Gastrocnemius medialis (tissue), 4 donors: Measurements from ENCODE around the gene FLNC.

ENCODE experiments used
- POLR2A ChIP-seq, 2 donors: fragments of 450-650 bp; IDR thresholded peaks; one replicate each; pipeline ENCODE4 v1.6.1; 2017; ENCODE audit warnings: antibody characterized with exemption in 2 of 2, mild to moderate bottlenecking in 2 of 2, moderate library complexity in 2 of 2
- TF ChIP-seq, protein P1 (sequence below), 5 experiments: fragments of 450-650 bp in 3 of 5; fragments of 200-600 bp in 2 of 5; sonication (generic) in 2 of 5; IDR thresholded peaks in 4 of 5; conservative IDR thresholded peaks in 1 of 5; 1 replicate in 4 of 5; 2 replicates in 1 of 5; pipeline ENCODE4 v1.5.1; 2016 to 2019; ENCODE audit warnings: antibody characterized with exemption in 5 of 5, mild to moderate bottlenecking in 3 of 5, moderate library complexity in 3 of 5

DNA sequence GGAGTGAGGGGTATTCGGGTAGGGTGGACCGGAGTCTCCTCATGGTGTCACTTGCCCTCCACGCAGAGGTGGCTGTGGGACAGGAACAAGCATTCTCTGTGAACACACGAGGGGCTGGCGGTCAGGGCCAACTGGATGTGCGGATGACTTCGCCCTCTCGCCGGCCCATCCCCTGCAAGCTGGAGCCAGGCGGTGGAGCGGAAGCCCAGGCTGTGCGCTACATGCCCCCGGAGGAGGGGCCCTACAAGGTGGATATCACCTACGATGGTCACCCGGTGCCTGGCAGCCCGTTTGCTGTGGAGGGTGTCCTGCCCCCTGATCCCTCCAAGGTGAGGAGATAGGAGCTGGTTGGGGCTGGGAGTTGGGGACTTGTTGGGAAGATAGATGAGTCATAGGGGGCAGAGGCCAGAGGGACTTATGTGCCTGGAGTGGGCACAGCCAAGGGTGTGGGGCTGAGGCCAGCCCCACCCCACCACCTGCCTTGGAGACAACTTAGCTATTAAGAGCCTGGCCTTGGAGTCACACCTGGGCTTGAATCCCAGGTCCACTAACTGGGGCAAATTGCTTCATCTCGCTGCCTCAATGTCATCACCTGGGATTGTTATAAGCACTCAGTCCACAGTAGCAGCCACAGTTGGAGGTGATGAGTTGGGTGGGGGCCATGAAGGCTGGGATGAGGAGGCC is 13.9 kb downstream of the FLNC start:
- TF ChIP-seq POLR2A (IDR thresholded peaks at IDR 0.05): peak in 1 of 2 donors; percentile 42
- TF ChIP-seq, protein P1, sequence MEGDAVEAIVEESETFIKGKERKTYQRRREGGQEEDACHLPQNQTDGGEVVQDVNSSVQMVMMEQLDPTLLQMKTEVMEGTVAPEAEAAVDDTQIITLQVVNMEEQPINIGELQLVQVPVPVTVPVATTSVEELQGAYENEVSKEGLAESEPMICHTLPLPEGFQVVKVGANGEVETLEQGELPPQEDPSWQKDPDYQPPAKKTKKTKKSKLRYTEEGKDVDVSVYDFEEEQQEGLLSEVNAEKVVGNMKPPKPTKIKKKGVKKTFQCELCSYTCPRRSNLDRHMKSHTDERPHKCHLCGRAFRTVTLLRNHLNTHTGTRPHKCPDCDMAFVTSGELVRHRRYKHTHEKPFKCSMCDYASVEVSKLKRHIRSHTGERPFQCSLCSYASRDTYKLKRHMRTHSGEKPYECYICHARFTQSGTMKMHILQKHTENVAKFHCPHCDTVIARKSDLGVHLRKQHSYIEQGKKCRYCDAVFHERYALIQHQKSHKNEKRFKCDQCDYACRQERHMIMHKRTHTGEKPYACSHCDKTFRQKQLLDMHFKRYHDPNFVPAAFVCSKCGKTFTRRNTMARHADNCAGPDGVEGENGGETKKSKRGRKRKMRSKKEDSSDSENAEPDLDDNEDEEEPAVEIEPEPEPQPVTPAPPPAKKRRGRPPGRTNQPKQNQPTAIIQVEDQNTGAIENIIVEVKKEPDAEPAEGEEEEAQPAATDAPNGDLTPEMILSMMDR (IDR thresholded peaks at IDR 0.05 in 4 of 5, conservative IDR thresholded peaks at IDR 0.05 in 1 of 5): no peak
